Pancreas (tissue), 10 donors: ENCODE data around the gene ATF7IP2. TPM values are rescaled to one million over a fixed set of nuclear protein-coding genes. Genes with fewer than 3 reads are reported as not detected.

Source experiments
- ATAC-seq, 4 donors: fragments of 200-7000 bp; cut with Tn5 transposase; one replicate each; pipeline versions ENCODE4 v1.8.0 to v1.9.1; 2020; ENCODE audit warnings: mild to moderate bottlenecking in 4 of 4, moderate library complexity in 4 of 4
- DNase-seq, 6 donors: peaks; one replicate each; pipeline ENCODE4 v3.0.0-alpha.2; 2020
- FAIRE-seq: peaks from 2 replicates; lab custom pipeline; 2012; peaks lifted over from hg19 to GRCh38; lab: Jason Lieb, UNC
- H3K27ac ChIP-seq, 4 donors: fragments of 200-600 bp; sonication (generic); 1 replicate in 3 of 4; 2 replicates in 1 of 4; pipeline versions ENCODE4 v1.5.0 to v1.8.0; 2020
- H3K27me3 ChIP-seq, 4 donors: fragments of 200-600 bp; one replicate each; pipeline ENCODE4 v1.8.0; 2021
- H3K36me3 ChIP-seq, 3 donors: fragments of 200-600 bp; sonication (generic) in 1 of 3; one replicate each; pipeline versions ENCODE4 v1.5.0 to v1.8.0; 2020 to 2021
- H3K4me1 ChIP-seq, 3 donors: fragments of 200-600 bp; one replicate each; pipeline ENCODE4 v1.8.0; 2021
- H3K4me3 ChIP-seq, 4 donors: fragments of 200-600 bp; sonication (generic) in 2 of 4; one replicate each; pipeline versions ENCODE4 v1.5.0 to v1.8.0; 2020 to 2021
- H3K9me3 ChIP-seq, 4 donors: fragments of 200-600 bp; one replicate each; pipeline ENCODE4 v1.8.0; 2021
- CTCF ChIP-seq, 4 donors: fragments of 200-600 bp; sonication (generic) in 3 of 4; IDR thresholded peaks; one replicate each; pipeline versions ENCODE4 v1.5.0 to v1.8.0; 2021; ENCODE audit warnings: antibody characterized with exemption in 4 of 4
- WGBS, 2 donors: extraction: QIAGEN DNeasy Blood & Tissue Kit; methylation state at CpG; one replicate each; pipeline ENCODE4 v1.1.7; 2013; 5-methylcytosine and 5-hydroxymethylcytosine counted together
- intact Hi-C, 3 donors: fragments of 100-400 bp; cut with DNase I; formaldehyde crosslinking; loops; one replicate each; pipeline versions ENCODE4 v1.11.1 to v1.14.2; 2022
- polyA plus RNA-seq, 2 donors: library from polyadenylated mRNA; stranded (reverse); fragments of 200-250 nt; gene quantifications; one replicate each; pipeline ENCODE4 v1.2.3, GENCODE V29; 2013
- total RNA-seq, 6 donors: library from RNA; stranded (reverse); fragmentation: NEBNext Ultra II Directional in 4 of 6; extraction: Animal tissue kit (Norgen Biotek cat#: 25700) in 4 of 6; gene quantifications; one replicate each; pipeline versions ENCODE4 v1.2.1 to v1.2.4, GENCODE V29; 2021 to 2023
- donor health status: healthy with polysubstance abuse.
- donor health status: DM: no; HTN: no; CAD: no; lungs with moderate emphysema.
- donor health status: DM: no; HTN: no; CAD: no.
- donor health status: control.
- donor health status: control.
- donor health status: Bipolar disorder and iron deficiency.
- donor health status: DM: yes; HTN: yes; CAD: no.
- donor health status: DM: no; HTN: no; CAD: no.
- donor health status: DM: no; HTN: no; CAD: no.
- donor health status: DM: yes; HTN: yes; CAD: no.

Gene ATF7IP2
- total and polyA plus RNA-seq, 8 donors: 11.0 to 37.4 (median 16.6) TPM

- no peak for FAIRE-seq
- Histone ChIP-seq H3K36me3 (no peaks in the 10 kb centered on the region), H3K9me3 (no peaks in the 10 kb centered on the region), H3K27me3 (no peaks in the 10 kb centered on the region), H3K27ac (no peak overlapping the region), H3K4me3 (no peak overlapping the region), H3K4me1 (no peaks in the 10 kb centered on the region)
- WGBS, 2 donors: 88 to 93% methylated on average over 1 of the region's 1 CpG
- no peak for ATAC-seq
- no peak for TF ChIP-seq CTCF (IDR thresholded peaks at IDR 0.05)
- no peak for DNase-seq
- intact Hi-C loops: loop anchor here in 1 of 3 donors (10.0 kb wide), 1 partner anchor 395 kb away; no protein-coding TSS in a partner anchor
Observed at GRCh38 chr16:10529895-10530669, 144.2 kb downstream of the ATF7IP2 start.

- WGBS, 2 donors: 86 to 94% methylated on average over 11 to 14 of the region's 14 CpGs
- Histone ChIP-seq H3K4me3 (no peak overlapping the region), H3K27ac (no peak overlapping the region), H3K36me3 (no peaks in the 10 kb centered on the region), H3K27me3 (no peaks in the 10 kb centered on the region), H3K9me3 (no peaks in the 10 kb centered on the region), H3K4me1 (no peaks in the 10 kb centered on the region)
- intact Hi-C loops: loop anchor here in 1 of 3 donors (10.0 kb wide), 1 partner anchor 394 kb away; no protein-coding TSS in a partner anchor
- FAIRE-seq: no peak
- no peak for ATAC-seq
- no peak for TF ChIP-seq CTCF (IDR thresholded peaks at IDR 0.05)
- no peak for DNase-seq
Observed at GRCh38 chr16:10530685-10531084, 144.8 kb downstream of the ATF7IP2 start.

- Histone ChIP-seq H3K9me3 (no peaks in the 10 kb centered on the region), H3K27ac (no peak overlapping the region), H3K4me1 (no peaks in the 10 kb centered on the region), H3K4me3 (no peak overlapping the region), H3K36me3 (no peaks in the 10 kb centered on the region), H3K27me3 (no peaks in the 10 kb centered on the region)
- intact Hi-C loops: loop anchor here in 1 of 3 donors (10.0 kb wide), 1 partner anchor 393 kb away; no protein-coding TSS in a partner anchor
- FAIRE-seq (no peak), DNase-seq (no peak), ATAC-seq (no peak)
- TF ChIP-seq CTCF (IDR thresholded peaks at IDR 0.05): no peak
Observed at GRCh38 chr16:10531582-10531981, 145.7 kb downstream of the ATF7IP2 start.

Other genes with a start within 250 kb of the ATF7IP2 start
- gene GRIN2A, start 203.6 kb upstream of the ATF7IP2 start, total RNA-seq: 1 to 10 TPM in 1 of 6 donors, under 1 TPM in 5; 0.09 to 2.2 (median 0.32) TPM
- under 1 TPM; 0.11 to 0.49 TPM for gene GRIN2A, start 203.6 kb upstream of the ATF7IP2 start, polyA plus RNA-seq
- gene EMP2, start 194.5 kb downstream of the ATF7IP2 start, total RNA-seq: 10 to 100 TPM in 1 of 6 donors, 1 to 10 TPM in 5; 9.0 to 13.0 (median 9.3) TPM
- gene EMP2, start 194.5 kb downstream of the ATF7IP2 start, polyA plus RNA-seq: 10 to 100 TPM in 1 of 2 donors, 1 to 10 TPM in 1; 5.5 to 13.7 TPM